Endothelial cell of umbilical vein (primary cell): Measurements from ENCODE around the gene ABCC2. TPM values are rescaled to one million over a fixed set of nuclear protein-coding genes. Genes with fewer than 3 reads are reported as not detected.

Experiments
- BruUV-seq: library from RNA; stranded (reverse); fragments of 400-500 nt; replicated peaks from 2 replicates; lab custom pipeline; 2021; lab: Mats Ljungman, UMichigan
- CTCF ChIA-PET: fragments of 300-600, 350-600 bp; sonication (Branson Sonifier 250); formaldehyde crosslinking; loops from one replicate; lab custom pipeline; 2021; ENCODE audit warnings: antibody characterized with exemption, inconsistent platforms; lab: Charles Lee
- POLR2A ChIA-PET: fragments of 300-600, 350-600 bp; sonication (Branson Sonifier 250); formaldehyde crosslinking; loops from one replicate; lab custom pipeline; 2021; ENCODE audit warnings: antibody characterized with exemption, inconsistent platforms; lab: Charles Lee
- DNase-seq: peaks from one replicate; pipeline ENCODE4 v3.0.0-alpha.2; 2011; ENCODE audit warnings: low read depth, low spot score
- FAIRE-seq: peaks from 2 replicates; lab custom pipeline; 2011; peaks lifted over from hg19 to GRCh38; lab: Jason Lieb, UNC
- H2AFZ ChIP-seq: 2 replicates; pipeline ENCODE4 v1.6.0; 2012; ENCODE audit warnings: low read depth, low read length, control low read depth, inconsistent platforms
- H3K27ac ChIP-seq: 2 replicates; pipeline ENCODE4 v1.5.1; 2011; ENCODE audit warnings: low read depth, mild to moderate bottlenecking, control low read depth, low read length, moderate library complexity; ENCODE audit not compliant: insufficient read depth
- H3K27me3 ChIP-seq, 2 experiments: 2 replicates each; pipeline versions ENCODE4 v1.6.0 to v1.6.1; 2011; ENCODE audit warnings: low read length in 2 of 2, mixed read lengths in 1 of 2; ENCODE audit not compliant: control insufficient read depth in 2 of 2, insufficient read depth in 2 of 2
- H3K36me3 ChIP-seq, 2 experiments: 2 replicates in 1 of 2; 3 replicates in 1 of 2; pipeline ENCODE4 v1.5.1; 2011; ENCODE audit warnings: low read length in 2 of 2, mild to moderate bottlenecking in 1 of 2, moderate library complexity in 1 of 2; ENCODE audit not compliant: control insufficient read depth in 2 of 2, insufficient read depth in 2 of 2; ENCODE audit errors: extremely low read depth in 1 of 2
- H3K4me1 ChIP-seq: 3 replicates; pipeline ENCODE4 v1.5.1; 2011; ENCODE audit warnings: mild to moderate bottlenecking, low read length; ENCODE audit not compliant: control insufficient read depth, insufficient read depth; ENCODE audit errors: extremely low read depth
- H3K4me2 ChIP-seq: 2 replicates; pipeline ENCODE4 v1.6.1; 2011; ENCODE audit warnings: low read length, control low read depth, mixed read lengths; ENCODE audit not compliant: insufficient read depth
- H3K4me3 ChIP-seq, 3 experiments: fragments of 200-600 bp in 1 of 3; sonication (generic), shearing (Covaris generic) in 1 of 3; replicated peaks in 1 of 3; 2 replicates each; pipeline ENCODE4 v1.5.1; 2011 to 2016; ENCODE audit warnings: control low read depth in 3 of 3, low read length in 3 of 3, mild to moderate bottlenecking in 2 of 3, inconsistent platforms in 1 of 3, low read depth in 1 of 3, moderate library complexity in 1 of 3; ENCODE audit not compliant: insufficient read depth in 1 of 3
- H3K79me2 ChIP-seq: 2 replicates; pipeline ENCODE4 v1.6.0; 2012; ENCODE audit warnings: low read length, inconsistent platforms; ENCODE audit not compliant: control insufficient read depth, insufficient read depth
- H3K9ac ChIP-seq: replicated peaks from 2 replicates; pipeline ENCODE3; 2011; ENCODE audit warnings: low read length, control low read depth; ENCODE audit not compliant: insufficient read depth; ENCODE audit errors: extremely low read depth
- H3K9me1 ChIP-seq: replicated peaks from 3 replicates; pipeline ENCODE4 v1.6.0; 2011; ENCODE audit warnings: mild to moderate bottlenecking, low read length; ENCODE audit not compliant: control insufficient read depth, insufficient read depth; ENCODE audit errors: extremely low read depth
- H3K9me3 ChIP-seq: replicated peaks from 2 replicates; pipeline ENCODE4 v1.5.1; 2012; ENCODE audit warnings: low read length, inconsistent platforms; ENCODE audit not compliant: control insufficient read depth, insufficient read depth
- H4K20me1 ChIP-seq: replicated peaks from 2 replicates; pipeline ENCODE3; 2011; ENCODE audit warnings: mild to moderate bottlenecking, low read length; ENCODE audit not compliant: control insufficient read depth, insufficient read depth; ENCODE audit errors: extremely low read depth
- EZH2 ChIP-seq: IDR thresholded peaks from 2 replicates; pipeline ENCODE4 v1.6.1; 2012; ENCODE audit warnings: borderline replicate concordance, low read depth, mild to moderate bottlenecking, moderate library complexity, low read length, inconsistent platforms; ENCODE audit not compliant: severe bottlenecking
- GATA2 ChIP-seq: IDR thresholded peaks from 2 replicates; pipeline ENCODE4 v1.7.0; 2011; ENCODE audit warnings: low read depth, mild to moderate bottlenecking, moderate library complexity, mixed read lengths, low read length; ENCODE audit not compliant: insufficient read length, insufficient read depth
- JUN ChIP-seq: IDR thresholded peaks from 2 replicates; pipeline ENCODE4 v1.6.1; 2011; ENCODE audit warnings: borderline replicate concordance, low read depth; ENCODE audit not compliant: insufficient read length, insufficient read depth
- POLR2A ChIP-seq: IDR thresholded peaks from 2 replicates; pipeline ENCODE4 v1.6.1; 2012; ENCODE audit warnings: low read depth, mild to moderate bottlenecking, control low read depth, low read length
- POLR2AphosphoS5 ChIP-seq: IDR thresholded peaks from 2 replicates; pipeline ENCODE4 v1.6.1; 2012; ENCODE audit warnings: low read depth, mild to moderate bottlenecking, control low read depth, low read length, moderate library complexity; ENCODE audit not compliant: insufficient read depth
- dilution Hi-C: fragments of 300-500 bp; cut with MboI; formaldehyde crosslinking; loops from one replicate; pipeline ENCODE4 v1.15.0; 2019; ENCODE audit warnings: low sequenced_read_pairs; ENCODE audit not compliant: extremely low pct_ligation_motif_present
- intact Hi-C: fragments of 100-400 bp; cut with micrococcal nuclease; formaldehyde crosslinking; loops from one replicate; pipeline ENCODE4 v1.10.0; 2022
- polyA plus RNA-seq, 4 experiments: library from polyadenylated mRNA; depleted of rRNA in 3 of 4; stranded (reverse) in 3 of 4; unstranded in 1 of 4; fragments of >200 nt; gene quantifications; 2 replicates each; pipeline versions ENCODE4 v1.2.1 to v1.2.3, GENCODE V29; 2011 to 2012; ENCODE audit warnings: missing spikeins in 1 of 4
- total RNA-seq: library from RNA; stranded (reverse); gene quantifications from 2 replicates; pipeline ENCODE4 v1.2.3, GENCODE V29; 2021
- TF ChIP-seq, protein P1 (sequence below): IDR thresholded peaks from 2 replicates; pipeline ENCODE4 v1.6.1; 2011; ENCODE audit not compliant: insufficient read depth, insufficient read length
- TF ChIP-seq, protein P2 (sequence below), 2 donors: IDR thresholded peaks; 1 replicate in 1 of 2; 2 replicates in 1 of 2; pipeline ENCODE4 v1.5.1; 2011; ENCODE audit warnings: low read length in 2 of 2, mild to moderate bottlenecking in 2 of 2, moderate library complexity in 2 of 2, control low read depth in 1 of 2, inconsistent platforms in 1 of 2, low read depth in 1 of 2; ENCODE audit not compliant: insufficient read depth in 1 of 2; ENCODE audit errors: extremely low read depth in 1 of 2

Gene ABCC2
- total and polyA plus RNA-seq, 2 donors (not counting 3 experiments of a cell fraction or from before 2014, with no cell fraction given): 1.5 to 3.3 TPM

DNA sequence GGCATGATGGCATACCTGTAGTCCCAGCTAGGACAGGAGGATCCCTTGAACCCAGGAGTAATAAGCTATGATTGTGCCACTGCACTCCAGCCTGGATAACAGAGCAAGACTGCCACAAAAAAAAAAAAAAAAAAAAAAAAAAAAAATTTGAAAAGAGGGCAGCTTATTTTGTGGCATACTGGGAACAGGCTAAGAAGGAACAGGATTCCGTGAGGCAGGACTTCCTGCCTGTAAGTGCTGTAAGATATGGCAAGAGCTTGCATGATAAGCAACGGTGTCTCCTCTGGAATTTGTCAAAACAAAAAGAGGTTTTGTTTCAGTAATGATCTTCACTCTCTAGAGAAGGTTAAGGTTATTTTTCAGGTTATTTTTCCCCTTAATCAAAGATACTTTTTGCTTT, 101.1 kb downstream of the ABCC2 start:
- Histone ChIP-seq H2AFZ (no peak overlapping the region), H3K4me3 (no peak overlapping the region), H3K9me3 (no peaks in the 10 kb centered on the region), H3K9ac (no peak overlapping the region), H3K79me2 (peaks cover 4% of the 10 kb centered on the region), H3K4me1 (peaks cover 22% of the 10 kb centered on the region), H3K27me3 (no peaks in the 10 kb centered on the region), H3K9me1 (no peaks in the 10 kb centered on the region), H3K27ac (no peak overlapping the region), H3K4me2 (no peak overlapping the region), H3K36me3 (peaks cover 36 to 45% of the 10 kb centered on the region in 2 experiments), H4K20me1 (no peaks in the 10 kb centered on the region)
- CTCF ChIA-PET: interaction anchor here (0.7 to 2.1 kb wide), 4 partner anchors 10 to 162 kb away, joined by 3 to 5 read pairs (median 3); no protein-coding TSS in a partner anchor
- POLR2A ChIA-PET: no interaction called here
- no TSS peak for BruUV-seq
- TF ChIP-seq POLR2A (no peak), GATA2 (no peak), POLR2AphosphoS5 (no peak), JUN (no peak), EZH2 (no peak)
- TF ChIP-seq, protein P1, sequence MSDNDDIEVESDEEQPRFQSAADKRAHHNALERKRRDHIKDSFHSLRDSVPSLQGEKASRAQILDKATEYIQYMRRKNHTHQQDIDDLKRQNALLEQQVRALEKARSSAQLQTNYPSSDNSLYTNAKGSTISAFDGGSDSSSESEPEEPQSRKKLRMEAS: no peak
- dilution Hi-C loops (no loop called here), intact Hi-C loops (no loop called here)
- no peak for FAIRE-seq
- no peak for DNase-seq

DNA sequence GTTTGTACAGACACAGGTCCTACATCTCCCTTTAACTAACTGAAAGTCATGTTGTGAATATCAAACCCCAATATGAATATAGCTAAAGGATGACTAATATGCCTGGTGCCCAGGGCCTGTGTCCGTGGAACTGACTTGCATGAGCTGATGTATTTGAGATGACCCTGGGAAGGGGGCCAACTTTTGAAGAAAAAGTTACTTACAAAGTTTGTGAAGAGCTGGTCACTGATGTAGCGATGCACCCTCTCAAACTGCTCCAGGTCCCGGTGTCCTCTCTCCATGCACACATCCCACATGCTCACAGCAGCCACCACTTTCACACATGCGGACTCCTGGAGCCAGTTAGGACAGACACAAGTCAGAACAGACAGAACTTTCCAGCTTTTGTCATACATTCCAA, 106.2 kb downstream of the ABCC2 start:
- BruUV-seq: no TSS peak
- Histone ChIP-seq H3K4me1 (no peaks in the 10 kb centered on the region), H3K79me2 (peaks cover 2% of the 10 kb centered on the region), H3K4me2 (no peak overlapping the region), H2AFZ (no peak overlapping the region), H3K9me3 (no peaks in the 10 kb centered on the region), H3K27ac (no peak overlapping the region), H3K9ac (no peak overlapping the region), H3K27me3 (no peaks in the 10 kb centered on the region), H3K9me1 (no peaks in the 10 kb centered on the region), H4K20me1 (no peaks in the 10 kb centered on the region), H3K4me3 (no peak overlapping the region), H3K36me3 (peaks cover 26 to 31% of the 10 kb centered on the region in 2 experiments)
- TF ChIP-seq, protein P2, sequence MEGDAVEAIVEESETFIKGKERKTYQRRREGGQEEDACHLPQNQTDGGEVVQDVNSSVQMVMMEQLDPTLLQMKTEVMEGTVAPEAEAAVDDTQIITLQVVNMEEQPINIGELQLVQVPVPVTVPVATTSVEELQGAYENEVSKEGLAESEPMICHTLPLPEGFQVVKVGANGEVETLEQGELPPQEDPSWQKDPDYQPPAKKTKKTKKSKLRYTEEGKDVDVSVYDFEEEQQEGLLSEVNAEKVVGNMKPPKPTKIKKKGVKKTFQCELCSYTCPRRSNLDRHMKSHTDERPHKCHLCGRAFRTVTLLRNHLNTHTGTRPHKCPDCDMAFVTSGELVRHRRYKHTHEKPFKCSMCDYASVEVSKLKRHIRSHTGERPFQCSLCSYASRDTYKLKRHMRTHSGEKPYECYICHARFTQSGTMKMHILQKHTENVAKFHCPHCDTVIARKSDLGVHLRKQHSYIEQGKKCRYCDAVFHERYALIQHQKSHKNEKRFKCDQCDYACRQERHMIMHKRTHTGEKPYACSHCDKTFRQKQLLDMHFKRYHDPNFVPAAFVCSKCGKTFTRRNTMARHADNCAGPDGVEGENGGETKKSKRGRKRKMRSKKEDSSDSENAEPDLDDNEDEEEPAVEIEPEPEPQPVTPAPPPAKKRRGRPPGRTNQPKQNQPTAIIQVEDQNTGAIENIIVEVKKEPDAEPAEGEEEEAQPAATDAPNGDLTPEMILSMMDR (IDR thresholded peaks at IDR 0.05; ENCODE audit: extremely low read depth in 1 of 2, insufficient read depth in 1 of 2, low read depth in 1 of 2, low read length in 2 of 2): no peak
- TF ChIP-seq JUN: no peak
- dilution Hi-C loops: no loop called here
- DNase-seq (no peak), FAIRE-seq (no peak)
- ChIA-PET CTCF (interaction anchor here (0.8 to 2.7 kb wide), 7 partner anchors 9 to 157 kb away, joined by 3 to 13 read pairs (median 5); partner anchors contain the start of gene DNMBP), POLR2A (no interaction called here)
- intact Hi-C loops: no loop called here
